Activated CD4-positive, alpha-beta T cell treated with anti-CD3 and anti-CD28 coated beads, Interleukin-2, amount 50 U/mL, for 1 hour (primary cell): ENCODE data around the gene DGKG.

Experiments
- DNase-seq: peaks from one replicate; pipeline ENCODE4 v3.0.0-alpha.2; 2020

The DGKG gene

GRCh38 chr3:186316666-186317260 lies 45.3 kb downstream of the DGKG start:
- no peak for DNase-seq

- DNase-seq, result no peak
Observed at GRCh38 chr3:186315581-186316354, 46.3 kb downstream of the DGKG start.

- DNase-seq, result no peak
Observed at GRCh38 chr3:186314896-186315295, 47.1 kb downstream of the DGKG start.

- DNase-seq, result no peak
Observed at GRCh38 chr3:186311441-186311840, 50.6 kb downstream of the DGKG start.

GRCh38 chr3:186308549-186308948 lies 53.5 kb downstream of the DGKG start:
- no peak for DNase-seq

GRCh38 chr3:186307594-186308221 lies 54.3 kb downstream of the DGKG start:
- DNase-seq, result no peak

- DNase-seq, result no peak
Observed at GRCh38 chr3:186305286-186305685, 56.7 kb downstream of the DGKG start.

GRCh38 chr3:186303965-186304364 lies 58.1 kb downstream of the DGKG start:
- DNase-seq, result no peak

GRCh38 chr3:186299327-186299726 lies 62.7 kb downstream of the DGKG start:
- no peak for DNase-seq

- DNase-seq, result no peak
Observed at GRCh38 chr3:186298876-186299275, 63.2 kb downstream of the DGKG start.

GRCh38 chr3:186290796-186291195 lies 71.2 kb downstream of the DGKG start:
- no peak for DNase-seq

GRCh38 chr3:186287711-186288110 lies 74.3 kb downstream of the DGKG start:
- DNase-seq, result no peak

GRCh38 chr3:186286114-186286513 lies 75.9 kb downstream of the DGKG start:
- no peak for DNase-seq

- DNase-seq, result no peak
Observed at GRCh38 chr3:186284661-186285060, 77.4 kb downstream of the DGKG start.

GRCh38 chr3:186284349-186284652 lies 77.7 kb downstream of the DGKG start:
- DNase-seq, result no peak

- no peak for DNase-seq
Observed at GRCh38 chr3:186283651-186284348, 78.2 kb downstream of the DGKG start.

GRCh38 chr3:186283096-186283495 lies 78.9 kb downstream of the DGKG start:
- no peak for DNase-seq

- DNase-seq, result no peak
Observed at GRCh38 chr3:186281176-186281575, 80.9 kb downstream of the DGKG start.

- DNase-seq, result no peak
Observed at GRCh38 chr3:186280737-186281136, 81.3 kb downstream of the DGKG start.

GRCh38 chr3:186277268-186277909 lies 84.6 kb downstream of the DGKG start:
- DNase-seq, result no peak

- DNase-seq, result no peak
Observed at GRCh38 chr3:186275436-186275835, 86.6 kb downstream of the DGKG start.

GRCh38 chr3:186273586-186273985 lies 88.4 kb downstream of the DGKG start:
- DNase-seq, result no peak

- no peak for DNase-seq
Observed at GRCh38 chr3:186270701-186271100, 91.3 kb downstream of the DGKG start.
